Aorta (tissue), 5 donors: ENCODE results near the gene CHTOP. TPM values are rescaled to one million over a fixed set of nuclear protein-coding genes. Genes with fewer than 3 reads are reported as not detected.

Experiments
- ATAC-seq: fragments of 200-7000 bp; cut with Tn5 transposase; one replicate; pipeline ENCODE4 v1.9.1; 2022; ENCODE audit warnings: moderate library complexity; ENCODE audit not compliant: low FRiP score
- DNase-seq, 2 donors: peaks; one replicate each; pipeline ENCODE4 v3.0.0-alpha.2; 2020
- H3K27ac ChIP-seq, 2 donors: one replicate each; pipeline ENCODE4 v1.5.1; 2013; ENCODE audit warnings: low read length in 2 of 2, mild to moderate bottlenecking in 2 of 2, moderate library complexity in 2 of 2, control low read depth in 1 of 2, inconsistent platforms in 1 of 2, low read depth in 1 of 2
- H3K27me3 ChIP-seq, 2 donors: one replicate each; pipeline ENCODE4 v1.6.1; 2013; ENCODE audit warnings: control low read depth in 1 of 2, low read length in 1 of 2, mild to moderate bottlenecking in 1 of 2, moderate library complexity in 1 of 2; ENCODE audit not compliant: insufficient read depth in 2 of 2, control insufficient read depth in 1 of 2
- H3K36me3 ChIP-seq, 2 donors: one replicate each; pipeline ENCODE4 v1.6.1; 2013; ENCODE audit warnings: control low read depth in 1 of 2, low read length in 1 of 2, mild to moderate bottlenecking in 1 of 2; ENCODE audit not compliant: insufficient read depth in 2 of 2, control insufficient read depth in 1 of 2
- H3K4me1 ChIP-seq, 2 donors: one replicate each; pipeline ENCODE4 v1.6.1; 2013; ENCODE audit warnings: low read length in 2 of 2, control low read depth in 1 of 2, mild to moderate bottlenecking in 1 of 2, moderate library complexity in 1 of 2; ENCODE audit not compliant: insufficient read depth in 2 of 2, control insufficient read depth in 1 of 2
- H3K4me3 ChIP-seq, 2 donors: one replicate each; pipeline ENCODE4 v1.5.1; 2013; ENCODE audit warnings: low read length in 2 of 2, control low read depth in 1 of 2, mild to moderate bottlenecking in 1 of 2
- H3K9me3 ChIP-seq: one replicate; pipeline ENCODE4 v1.6.1; 2013; ENCODE audit warnings: mild to moderate bottlenecking, low read length; ENCODE audit not compliant: control insufficient read depth
- WGBS, 2 donors: extraction: QIAGEN DNeasy Blood & Tissue Kit; methylation state at CpG; one replicate each; pipeline ENCODE4 v1.1.7; 2013; 5-methylcytosine and 5-hydroxymethylcytosine counted together
- intact Hi-C, 2 donors: fragments of 100-400 bp; cut with DNase I; formaldehyde crosslinking; loops; one replicate each; pipeline versions ENCODE4 v1.14.2 to v1.15.0; 2022
- microRNA-seq, 2 donors: library from miRNA; unstranded; fragments of <30 nt; microRNA quantifications; one replicate each; pipeline ENCODE4 v1.2.0, GENCODE V29; 2020
- polyA plus RNA-seq, 2 donors: library from polyadenylated mRNA; stranded (reverse); fragments of 200-250 nt; gene quantifications; one replicate each; pipeline ENCODE4 v1.2.3, GENCODE V29; 2013
- total RNA-seq, 2 donors: library from RNA; stranded (reverse); fragmentation: NEBNext Ultra II Directional; extraction: Animal tissue kit (Norgen Biotek cat#: 25700); gene quantifications; one replicate each; pipeline ENCODE4 v1.2.1, GENCODE V29; 2021
- donor health status: healthy with polysubstance abuse.
- donor health status: Bipolar disorder and iron deficiency.
- donor health status: DM: no; HTN: no; CAD: no.
- donor health status: DM: no; HTN: no; CAD: no.
- donor health status: DM: yes; HTN: yes; CAD: no.

Gene CHTOP
- total and polyA plus RNA-seq, 4 donors = 34.4 to 57.0 (median 53.0) TPM

- Histone ChIP-seq H3K36me3 (peaks cover 2 to 20% of the 10 kb centered on the region in 2 donors), H3K4me3 (no peak overlapping the region), H3K27ac (no peak overlapping the region), H3K4me1 (no peaks in the 10 kb centered on the region), H3K9me3 (no peaks in the 10 kb centered on the region), H3K27me3 (no peaks in the 10 kb centered on the region)
- ATAC-seq = no peak
- intact Hi-C loops = no loop called here
- no peak for DNase-seq
- 77% methylated on average over 16 of the region's 16 CpGs for WGBS, 2 donors
Measured at GRCh38 chr1:153687346-153688125, 53.7 kb downstream of the CHTOP start.

- intact Hi-C loops = no loop called here
- no peak overlapping the region for H3K27ac ChIP-seq
- no peaks in the 10 kb centered on the region for H3K27me3 ChIP-seq
- H3K4me1 ChIP-seq = no peaks in the 10 kb centered on the region
- ATAC-seq = no peak
- H3K4me3 ChIP-seq = no peak overlapping the region
- no peaks in the 10 kb centered on the region for H3K9me3 ChIP-seq
- peaks cover 0 to 16% of the 10 kb centered on the region in 2 donors for H3K36me3 ChIP-seq
- 73 to 75% methylated on average over 7 of the region's 7 CpGs for WGBS, 2 donors
- DNase-seq = no peak
Measured at GRCh38 chr1:153688276-153688675, 54.4 kb downstream of the CHTOP start.

- Histone ChIP-seq H3K4me1 (no peaks in the 10 kb centered on the region), H3K4me3 (no peak overlapping the region)
- WGBS, 2 donors = 76 to 80% methylated on average over 18 of the region's 18 CpGs
Measured at GRCh38 chr1:153688736-153689328, 55.0 kb downstream of the CHTOP start.

GRCh38 chr1:153693466-153693865 lies 59.6 kb downstream of the CHTOP start:
- intact Hi-C loops = no loop called here
- no peaks in the 10 kb centered on the region for H3K4me1 ChIP-seq
- no peak overlapping the region for H3K4me3 ChIP-seq
- ATAC-seq (no peak), DNase-seq (no peak)
- no peaks in the 10 kb centered on the region for H3K27me3 ChIP-seq
- no peaks in the 10 kb centered on the region for H3K9me3 ChIP-seq
- no peak overlapping the region for H3K27ac ChIP-seq
- peaks cover 0 to 2% of the 10 kb centered on the region in 2 donors for H3K36me3 ChIP-seq
- WGBS, 2 donors = 74 to 77% methylated on average over 4 of the region's 4 CpGs

More at GRCh38 chr1:153688736-153689328, 55.0 kb downstream of the CHTOP start:
- DNase-seq (no peak), ATAC-seq (no peak)
- no peaks in the 10 kb centered on the region for H3K9me3 ChIP-seq
- intact Hi-C loops = no loop called here
- no peaks in the 10 kb centered on the region for H3K27me3 ChIP-seq
- H3K36me3 ChIP-seq = peaks cover 0 to 14% of the 10 kb centered on the region in 2 donors
- H3K27ac ChIP-seq = no peak overlapping the region

Small RNAs within 50 kb of the gene (microRNA-seq; reads per million reads assigned to microRNA genes)
- 0 reads per million in 2 donors for gene MIR8083

Other genes starting within 250 kb of the CHTOP start
- gene S100A8, start 243.0 kb upstream of the CHTOP start, total RNA-seq = 100 to 1,000 TPM in 1 of 2 donors, 10 to 100 TPM in 1; 83.5 to 185 TPM
- gene S100A8, start 243.0 kb upstream of the CHTOP start, polyA plus RNA-seq = 100 to 1,000 TPM in 1 of 2 donors, 10 to 100 TPM in 1; 48.2 to 218 TPM
- not detected for gene S100A7A, start 217.5 kb upstream of the CHTOP start, total RNA-seq
- gene S100A7A, start 217.5 kb upstream of the CHTOP start, polyA plus RNA-seq = not detected
- gene S100A7, start 173.4 kb upstream of the CHTOP start, total RNA-seq = not detected
- gene S100A7, start 173.4 kb upstream of the CHTOP start, polyA plus RNA-seq = not detected
- gene S100A6, start 98.1 kb upstream of the CHTOP start, total RNA-seq = 1,000 to 10,000 TPM in 1 of 2 donors, 100 to 1,000 TPM in 1; 934 to 1,126 TPM
- gene S100A6, start 98.1 kb upstream of the CHTOP start, polyA plus RNA-seq = 1,000 to 10,000 TPM; 3,932 to 5,181 TPM
- gene S100A5, start 93.1 kb upstream of the CHTOP start, total RNA-seq = not detected
- not detected for gene S100A5, start 93.1 kb upstream of the CHTOP start, polyA plus RNA-seq
- gene S100A4, start 88.3 kb upstream of the CHTOP start, total RNA-seq = 100 to 1,000 TPM; 406 to 967 TPM
- 1,000 to 10,000 TPM; 3,369 to 4,033 TPM for gene S100A4, start 88.3 kb upstream of the CHTOP start, polyA plus RNA-seq
- 1 to 10 TPM; 2.3 to 3.8 TPM for gene S100A3, start 84.8 kb upstream of the CHTOP start, total RNA-seq
- 10 to 100 TPM in 1 of 2 donors, 1 to 10 TPM in 1; 3.0 to 11.7 TPM for gene S100A3, start 84.8 kb upstream of the CHTOP start, polyA plus RNA-seq
- 1 to 10 TPM; 1.8 TPM for gene S100A2, start 68.2 kb upstream of the CHTOP start, total RNA-seq
- gene S100A2, start 68.2 kb upstream of the CHTOP start, polyA plus RNA-seq = 1 to 10 TPM; 2.1 to 6.4 TPM
- gene S100A16, start 20.9 kb upstream of the CHTOP start, total RNA-seq = 10 to 100 TPM; 72.8 to 83.4 TPM
- 100 to 1,000 TPM in 1 of 2 donors, 10 to 100 TPM in 1; 86.5 to 116 TPM for gene S100A16, start 20.9 kb upstream of the CHTOP start, polyA plus RNA-seq
- not detected for gene S100A14, start 17.7 kb upstream of the CHTOP start, total RNA-seq
- gene S100A14, start 17.7 kb upstream of the CHTOP start, polyA plus RNA-seq = 10 to 100 TPM in 1 of 2 donors, 1 to 10 TPM in 1; 2.5 to 91.2 TPM
- gene S100A13, start 6.6 kb upstream of the CHTOP start, total RNA-seq = 100 to 1,000 TPM in 1 of 2 donors, 10 to 100 TPM in 1; 80.0 to 111 TPM
- gene S100A13, start 6.6 kb upstream of the CHTOP start, polyA plus RNA-seq = 100 to 1,000 TPM; 243 to 245 TPM
- under 1 TPM in 1 of 2 donors, not detected in 1; 0.69 TPM for gene S100A1, start 5.6 kb upstream of the CHTOP start, total RNA-seq
- 1 to 10 TPM in 1 of 2 donors, under 1 TPM in 1; 0.23 to 7.1 TPM for gene S100A1, start 5.6 kb upstream of the CHTOP start, polyA plus RNA-seq
- 10 to 100 TPM; 30.4 to 35.4 TPM for gene SNAPIN, start 24.6 kb downstream of the CHTOP start, total RNA-seq
- 10 to 100 TPM; 52.6 to 55.6 TPM for gene SNAPIN, start 24.6 kb downstream of the CHTOP start, polyA plus RNA-seq
- 10 to 100 TPM; 70.6 to 82.9 TPM for gene ILF2, start 36.9 kb downstream of the CHTOP start, total RNA-seq
- gene ILF2, start 36.9 kb downstream of the CHTOP start, polyA plus RNA-seq = 10 to 100 TPM; 67.0 to 72.8 TPM
- 100 to 1,000 TPM; 116 to 168 TPM for gene NPR1, start 44.6 kb downstream of the CHTOP start, total RNA-seq
- 100 to 1,000 TPM in 1 of 2 donors, 10 to 100 TPM in 1; 39.4 to 110 TPM for gene NPR1, start 44.6 kb downstream of the CHTOP start, polyA plus RNA-seq
- gene INTS3, start 94.0 kb downstream of the CHTOP start, total RNA-seq = 10 to 100 TPM; 52.2 to 76.7 TPM
- gene INTS3, start 94.0 kb downstream of the CHTOP start, polyA plus RNA-seq = 100 to 1,000 TPM in 1 of 2 donors, 10 to 100 TPM in 1; 10.9 to 101 TPM
- 10 to 100 TPM; 52.4 to 54.5 TPM for gene SLC27A3, start 141.3 kb downstream of the CHTOP start, total RNA-seq
- 100 to 1,000 TPM in 1 of 2 donors, 10 to 100 TPM in 1; 26.3 to 166 TPM for gene SLC27A3, start 141.3 kb downstream of the CHTOP start, polyA plus RNA-seq